D721Med (cell line): ENCODE measurements around the gene IL4R.

Experiments
- DNase-seq: peaks from one replicate; pipeline ENCODE4 v3.0.0; 2011; ENCODE audit warnings: low spot score; ENCODE audit not compliant: insufficient read length
- FAIRE-seq: peaks from 2 replicates; lab custom pipeline; 2011; peaks lifted over from hg19 to GRCh38; lab: Jason Lieb, UNC
- CTCF ChIP-seq: IDR thresholded peaks from 2 replicates; pipeline ENCODE4 v1.5.1; 2012; ENCODE audit warnings: mild to moderate bottlenecking, control low read depth; ENCODE audit not compliant: insufficient read depth; ENCODE audit errors: missing control alignments

The IL4R gene

GRCh38 chr16:27400751-27401620, 87.2 kb downstream of the IL4R start:
- FAIRE-seq, result no peak

GRCh38 chr16:27401768-27402568, 88.2 kb downstream of the IL4R start, which contains the start of gene IL21R:
TSS of gene IL21R (plus strand) at chr16:27402174. CDS start at chr16:27430072, 27,898 bp downstream.
- FAIRE-seq (no peak), DNase-seq (no peak)
- no peak for TF ChIP-seq CTCF

More at GRCh38 chr16:27400751-27401620, 87.2 kb downstream of the IL4R start:
- DNase-seq, result no peak
- no peak for TF ChIP-seq CTCF

- DNase-seq (no peak), FAIRE-seq (no peak)
- no peak for TF ChIP-seq CTCF
Observed at GRCh38 chr16:27402569-27402963, 88.8 kb downstream of the IL4R start.

- TF ChIP-seq CTCF, result no peak
- no peak for DNase-seq
- FAIRE-seq, result no peak
Observed at GRCh38 chr16:27402964-27403600, 89.3 kb downstream of the IL4R start.

GRCh38 chr16:27403601-27403992, 89.8 kb downstream of the IL4R start:
- no peak for DNase-seq
- no peak for FAIRE-seq
- no peak for TF ChIP-seq CTCF

- DNase-seq (no peak), FAIRE-seq (no peak)
- TF ChIP-seq CTCF, result no peak
Observed at GRCh38 chr16:27404163-27404823, 90.5 kb downstream of the IL4R start.
